Activated T-cell treated with anti-CD3 and anti-CD28 coated beads, Interleukin-2, amount 50 U/mL, for 4 hours (primary cell): Measurements from ENCODE around the gene ULK4. TPM values are rescaled to one million over a fixed set of nuclear protein-coding genes. Genes with fewer than 3 reads are reported as not detected.

Experiments used
- ATAC-seq, 2 donors: fragments of 200-7000 bp; cut with Tn5 transposase; one replicate each; pipeline ENCODE4 v1.10.0; 2021
- DNase-seq: peaks from one replicate; pipeline ENCODE4 v3.0.0-alpha.2; 2020
- H3K27me3 Mint-ChIP-seq: one replicate; pipeline ENCODE4 v1.8.0; 2021; ENCODE audit warnings: low read depth, mixed read lengths
- H3K36me3 Mint-ChIP-seq: one replicate; pipeline ENCODE4 v1.8.0; 2022; ENCODE audit warnings: mixed read lengths; ENCODE audit not compliant: insufficient read depth
- H3K4me1 Mint-ChIP-seq: one replicate; pipeline ENCODE4 v1.8.0; 2021; ENCODE audit warnings: low read depth, mixed read lengths
- H3K4me3 Mint-ChIP-seq: one replicate; pipeline ENCODE4 v1.8.0; 2021; ENCODE audit warnings: mild to moderate bottlenecking, moderate library complexity, mixed read lengths
- H3K9me3 Mint-ChIP-seq: one replicate; pipeline ENCODE4 v1.8.0; 2021; ENCODE audit warnings: mixed read lengths
- total RNA-seq, 3 donors: library from RNA; stranded (reverse); gene quantifications; one replicate each; pipeline ENCODE4 v1.2.1, GENCODE V29; 2021

ULK4 gene
- total RNA-seq, 3 donors from 2014 or later, result 7.3 to 8.8 (median 8.2) TPM

GRCh38 chr3:41222501-41222900, 739.4 kb downstream of the ULK4 start:
- no peak for ATAC-seq
- Mint-ChIP-seq H3K27me3 (no peaks in the 10 kb centered on the region), H3K4me3 (no peak overlapping the region), H3K36me3 (peaks cover 24% of the 10 kb centered on the region), H3K4me1 (peaks cover 63% of the 10 kb centered on the region), H3K9me3 (no peaks in the 10 kb centered on the region)
- no peak for DNase-seq

DNA sequence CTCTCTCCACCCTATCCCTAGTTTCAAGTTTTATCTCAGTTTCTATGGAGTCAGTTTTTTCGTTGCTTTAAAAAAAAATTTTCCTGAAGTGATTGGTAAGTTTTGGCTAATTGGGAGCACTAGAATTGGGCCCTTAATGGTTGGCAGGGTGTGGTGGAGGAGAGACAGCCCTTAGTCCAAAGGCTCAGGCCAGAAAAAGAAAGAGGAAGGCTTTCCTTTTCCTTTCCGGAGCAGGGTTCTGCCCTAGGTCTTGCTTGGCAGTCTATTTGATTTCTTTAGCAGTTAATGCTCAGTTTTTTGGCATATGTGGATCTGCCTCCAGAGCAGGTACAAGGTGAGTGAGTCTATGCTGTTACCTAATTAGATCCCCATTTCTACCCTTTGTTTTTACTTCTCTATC, 739.9 kb downstream of the ULK4 start:
- H3K9me3 Mint-ChIP-seq, result no peaks in the 10 kb centered on the region
- H3K4me1 Mint-ChIP-seq, result peaks cover 66% of the 10 kb centered on the region
- no peaks in the 10 kb centered on the region for H3K27me3 Mint-ChIP-seq
- DNase-seq (no peak), ATAC-seq (no peak)
- no peak overlapping the region for H3K4me3 Mint-ChIP-seq
- H3K36me3 Mint-ChIP-seq, result peaks cover 23% of the 10 kb centered on the region

- no peak overlapping the region for H3K4me3 Mint-ChIP-seq
- DNase-seq, result no peak
Measured at GRCh38 chr3:41220906-41221677, 740.8 kb downstream of the ULK4 start.

GRCh38 chr3:41219424-41219823, 742.5 kb downstream of the ULK4 start:
- ATAC-seq (no peak), DNase-seq (no peak)
- Mint-ChIP-seq H3K9me3 (no peaks in the 10 kb centered on the region), H3K4me3 (no peak overlapping the region), H3K36me3 (peaks cover 6% of the 10 kb centered on the region), H3K4me1 (peaks cover 79% of the 10 kb centered on the region), H3K27me3 (no peaks in the 10 kb centered on the region)

More at GRCh38 chr3:41220906-41221677, 740.8 kb downstream of the ULK4 start:
- Mint-ChIP-seq H3K36me3 (peaks cover 15% of the 10 kb centered on the region), H3K4me1 (peaks cover 66% of the 10 kb centered on the region), H3K27me3 (no peaks in the 10 kb centered on the region), H3K9me3 (no peaks in the 10 kb centered on the region)
- ATAC-seq, result no peak

DNA sequence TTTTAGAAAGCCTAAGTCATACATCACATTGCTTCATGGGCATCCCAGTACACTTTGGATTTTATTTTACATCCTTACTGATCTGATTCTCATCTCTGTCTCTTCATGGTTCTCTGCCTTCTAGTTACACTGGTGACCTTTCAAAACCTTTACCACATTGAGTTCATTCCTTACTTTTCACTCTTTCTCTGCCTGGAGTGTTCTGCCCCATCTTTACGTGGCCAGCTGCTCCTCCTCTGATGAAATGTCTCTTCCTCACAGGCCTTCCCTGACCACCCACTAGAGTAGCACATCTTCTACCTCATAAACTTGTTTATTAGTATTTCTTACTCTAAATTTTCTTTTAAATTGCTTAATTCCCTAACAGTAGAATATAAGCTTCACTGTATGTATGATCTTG, 744.9 kb downstream of the ULK4 start:
- Mint-ChIP-seq H3K36me3 (peaks cover 12% of the 10 kb centered on the region), H3K27me3 (no peaks in the 10 kb centered on the region), H3K4me1 (peaks cover 90% of the 10 kb centered on the region), H3K4me3 (peak overlapping the region; percentile 33), H3K9me3 (no peaks in the 10 kb centered on the region)
- DNase-seq (no peak), ATAC-seq (no peak)

DNA sequence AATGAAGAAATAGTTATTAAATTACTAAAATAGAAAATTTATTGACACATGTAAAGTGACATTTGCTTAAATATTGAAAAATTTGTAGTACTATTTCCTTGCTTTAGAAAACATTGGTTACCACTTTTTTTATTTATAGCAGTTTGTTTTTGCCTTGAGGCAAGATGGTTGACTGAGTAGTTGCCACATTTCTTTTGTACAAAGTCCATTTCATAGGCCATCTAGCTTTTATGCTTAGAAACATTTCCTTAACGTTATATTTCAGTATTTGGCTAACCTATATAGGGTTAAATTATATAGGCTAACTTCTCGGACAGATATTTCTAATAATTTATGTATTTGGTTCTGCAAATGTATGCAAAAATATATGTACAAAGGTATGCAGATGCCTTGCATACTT, 745.5 kb downstream of the ULK4 start:
- no peaks in the 10 kb centered on the region for H3K27me3 Mint-ChIP-seq
- no peak for DNase-seq
- no peaks in the 10 kb centered on the region for H3K9me3 Mint-ChIP-seq
- H3K36me3 Mint-ChIP-seq, result peaks cover 17% of the 10 kb centered on the region
- ATAC-seq, result no peak
- no peak overlapping the region for H3K4me3 Mint-ChIP-seq
- peaks cover 90% of the 10 kb centered on the region for H3K4me1 Mint-ChIP-seq

GRCh38 chr3:41213588-41213987, 748.3 kb downstream of the ULK4 start:
- DNase-seq (no peak), ATAC-seq (no peak)
- Mint-ChIP-seq H3K4me3 (no peak overlapping the region), H3K9me3 (no peaks in the 10 kb centered on the region), H3K4me1 (peaks cover 83% of the 10 kb centered on the region), H3K27me3 (no peaks in the 10 kb centered on the region), H3K36me3 (peaks cover 25% of the 10 kb centered on the region)

DNA sequence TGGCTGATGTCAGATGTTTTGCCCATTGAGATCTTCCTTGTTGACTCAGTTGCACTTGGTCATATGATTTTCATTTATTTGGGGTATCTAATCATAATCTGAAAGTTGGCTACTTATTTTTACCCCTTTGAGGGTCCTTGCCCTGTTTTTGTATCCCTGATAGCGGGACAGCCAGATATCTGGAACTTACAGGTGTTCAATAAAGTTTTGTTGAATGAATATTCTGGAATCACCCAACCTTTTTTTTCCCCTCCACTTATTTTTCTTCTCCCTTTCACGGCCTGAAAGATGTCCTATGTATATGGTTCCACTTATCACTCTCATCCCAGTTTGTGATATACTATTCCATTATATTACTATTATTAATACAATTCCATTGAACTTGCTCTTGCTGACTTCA, 749.8 kb downstream of the ULK4 start:
- Mint-ChIP-seq H3K4me3 (no peak overlapping the region), H3K36me3 (peaks cover 31% of the 10 kb centered on the region), H3K4me1 (peaks cover 87% of the 10 kb centered on the region), H3K27me3 (no peaks in the 10 kb centered on the region), H3K9me3 (no peaks in the 10 kb centered on the region)
- DNase-seq (no peak), ATAC-seq (no peak)

DNA sequence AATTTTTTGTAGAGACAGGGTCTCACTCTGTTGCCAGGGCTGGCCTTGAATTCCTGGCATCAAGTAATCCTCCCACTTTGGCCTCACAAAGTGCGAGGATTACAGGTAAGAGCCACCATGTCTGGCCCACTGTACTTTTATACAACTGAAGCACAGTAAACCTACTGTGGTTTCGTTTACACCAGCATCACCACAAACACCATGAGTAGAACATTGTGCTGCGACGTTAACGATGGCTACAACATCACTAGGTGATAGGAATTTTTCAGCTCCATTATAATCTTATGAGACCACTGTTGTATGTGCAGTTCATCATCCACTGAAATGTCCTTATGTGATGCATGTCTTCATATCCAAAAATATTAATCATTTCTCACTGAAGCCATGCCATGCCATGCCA, 750.9 kb downstream of the ULK4 start:
- no peak for ATAC-seq
- Mint-ChIP-seq H3K4me1 (peaks cover 87% of the 10 kb centered on the region), H3K4me3 (no peak overlapping the region), H3K9me3 (no peaks in the 10 kb centered on the region), H3K36me3 (peaks cover 31% of the 10 kb centered on the region), H3K27me3 (no peaks in the 10 kb centered on the region)
- DNase-seq, result no peak

GRCh38 chr3:41209646-41210045, 752.3 kb downstream of the ULK4 start:
- peaks cover 31% of the 10 kb centered on the region for H3K36me3 Mint-ChIP-seq
- DNase-seq (no peak), ATAC-seq (no peak)
- no peaks in the 10 kb centered on the region for H3K27me3 Mint-ChIP-seq
- no peaks in the 10 kb centered on the region for H3K9me3 Mint-ChIP-seq
- H3K4me1 Mint-ChIP-seq, result peaks cover 88% of the 10 kb centered on the region
- no peak overlapping the region for H3K4me3 Mint-ChIP-seq

GRCh38 chr3:41208507-41209220, 753.2 kb downstream of the ULK4 start:
- ATAC-seq (no peak), DNase-seq (no peak)
- no peak overlapping the region for H3K4me3 Mint-ChIP-seq
- no peaks in the 10 kb centered on the region for H3K9me3 Mint-ChIP-seq
- no peaks in the 10 kb centered on the region for H3K27me3 Mint-ChIP-seq
- peaks cover 88% of the 10 kb centered on the region for H3K4me1 Mint-ChIP-seq
- peaks cover 31% of the 10 kb centered on the region for H3K36me3 Mint-ChIP-seq

DNA sequence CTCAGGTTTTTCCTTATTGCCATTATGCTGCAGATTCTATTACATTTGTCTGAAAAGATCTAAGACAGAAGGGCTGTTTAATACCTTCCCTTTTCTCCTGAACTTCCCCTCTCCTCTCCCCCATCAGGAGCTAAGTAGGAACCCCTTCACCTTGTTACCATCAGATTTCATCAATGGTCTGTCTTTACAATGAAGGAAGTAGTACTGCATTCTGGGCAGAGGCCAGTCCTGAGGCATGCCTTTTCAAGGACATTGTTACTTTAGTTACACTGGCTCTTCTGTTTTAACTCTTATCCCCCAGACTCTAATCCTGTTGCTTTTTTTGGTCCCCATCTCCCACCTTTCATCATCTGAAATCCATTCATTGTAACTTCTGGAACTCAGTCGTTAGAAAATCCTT, 754.5 kb downstream of the ULK4 start:
- Mint-ChIP-seq H3K4me3 (peak overlapping the region; percentile 25), H3K4me1 (peaks cover 88% of the 10 kb centered on the region), H3K9me3 (no peaks in the 10 kb centered on the region), H3K27me3 (no peaks in the 10 kb centered on the region), H3K36me3 (peaks cover 24% of the 10 kb centered on the region)
- DNase-seq (no peak), ATAC-seq (no peak)

GRCh38 chr3:41205591-41205990, 756.3 kb downstream of the ULK4 start:
- Mint-ChIP-seq H3K4me1 (peaks cover 93% of the 10 kb centered on the region), H3K36me3 (peaks cover 18% of the 10 kb centered on the region), H3K9me3 (no peaks in the 10 kb centered on the region), H3K27me3 (no peaks in the 10 kb centered on the region), H3K4me3 (no peak overlapping the region)
- ATAC-seq, result no peak
- no peak for DNase-seq

DNA sequence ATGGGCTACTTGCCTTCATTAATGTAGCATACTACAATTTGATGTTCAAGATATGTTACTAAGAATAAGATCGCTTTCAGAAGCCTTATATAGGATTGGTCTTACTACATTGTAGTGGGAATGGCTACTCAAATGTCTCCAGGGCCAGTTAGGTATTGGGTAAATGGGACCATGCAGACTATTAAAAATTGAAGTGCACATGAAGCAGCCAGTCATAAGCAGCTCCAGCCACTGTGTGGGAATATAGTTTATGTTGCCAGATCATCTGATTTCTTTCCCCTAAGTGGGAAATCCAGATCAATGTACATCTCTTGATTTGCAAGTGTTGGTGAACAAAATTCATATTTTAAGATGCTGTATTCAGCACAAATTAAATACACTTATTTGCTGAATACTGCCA, 757.5 kb downstream of the ULK4 start:
- DNase-seq (no peak), ATAC-seq (no peak)
- Mint-ChIP-seq H3K4me3 (peak overlapping the region; percentile 36), H3K27me3 (no peaks in the 10 kb centered on the region), H3K4me1 (peaks cover 86% of the 10 kb centered on the region), H3K9me3 (no peaks in the 10 kb centered on the region), H3K36me3 (peaks cover 17% of the 10 kb centered on the region)

GRCh38 chr3:41202834-41203345, 759.0 kb downstream of the ULK4 start:
- Mint-ChIP-seq H3K36me3 (peaks cover 8% of the 10 kb centered on the region), H3K4me3 (peak overlapping the region; percentile 92), H3K9me3 (no peaks in the 10 kb centered on the region), H3K27me3 (no peaks in the 10 kb centered on the region), H3K4me1 (peaks cover 73% of the 10 kb centered on the region)
- ATAC-seq (no peak), DNase-seq (no peak)
